Testis (tissue), 3 donors: ENCODE data around the gene NUDT22. TPM values are rescaled to one million over a fixed set of nuclear protein-coding genes. Genes with fewer than 3 reads are reported as not detected.

Source experiments
- DNase-seq: peaks from one replicate; pipeline ENCODE4 v3.0.0-alpha.2; 2019
- H3K27ac ChIP-seq, 2 donors: fragments of 200-600 bp; sonication (generic); one replicate each; pipeline ENCODE4 v1.5.1; 2019
- H3K27me3 ChIP-seq: fragments of 200-600 bp; sonication (generic); one replicate; pipeline ENCODE4 v1.5.1; 2019
- H3K36me3 ChIP-seq: fragments of 200-600 bp; sonication (generic); one replicate; pipeline ENCODE4 v1.5.1; 2017; ENCODE audit warnings: low read depth; ENCODE audit errors: missing control alignments
- H3K4me1 ChIP-seq: fragments of 200-600 bp; sonication (generic); one replicate; pipeline ENCODE4 v1.5.1; 2019
- H3K4me3 ChIP-seq, 2 donors: fragments of 200-600 bp; sonication (generic); one replicate each; pipeline ENCODE4 v1.5.1; 2017 to 2019
- H3K9me3 ChIP-seq: fragments of 200-600 bp; sonication (generic); one replicate; pipeline ENCODE4 v1.5.1; 2017
- POLR2A ChIP-seq: fragments of 450-650 bp; IDR thresholded peaks from one replicate; pipeline ENCODE4 v1.6.1; 2017; ENCODE audit warnings: antibody characterized with exemption, mild to moderate bottlenecking, moderate library complexity
- WGBS, 2 donors: methylation state at CpG; one replicate each; pipeline ENCODE4 v1.1.5; 2018; 5-methylcytosine and 5-hydroxymethylcytosine counted together
- intact Hi-C: fragments of 100-400 bp; cut with DNase I; formaldehyde crosslinking; loops from one replicate; pipeline ENCODE4 v1.15.1; 2023; ENCODE audit warnings: low total_unique reads
- polyA plus RNA-seq: library from polyadenylated mRNA; stranded (reverse); fragments of 350-450 nt; fragmentation: Illumina TruSeq; extraction: RNeasy Lipid Tissue Mini Kit (QIAGEN cat#74804); gene quantifications from one replicate; pipeline ENCODE4 v1.2.3, GENCODE V29; 2014; ENCODE audit warnings: low read depth, low replicate concordance; ENCODE audit not compliant: insufficient read depth
- total RNA-seq, 2 donors: library from RNA; depleted of rRNA; stranded (reverse); fragments of >200 nt; gene quantifications; one replicate each; pipeline ENCODE4 v1.2.3, GENCODE V29; 2016
- TF ChIP-seq, protein P1 (sequence below), 3 experiments: fragments of 450-650 bp in 2 of 3; fragments of 200-600 bp in 1 of 3; sonication (generic) in 1 of 3; IDR thresholded peaks; one replicate each; pipeline ENCODE4 v1.5.1; 2016 to 2019; ENCODE audit warnings: antibody characterized with exemption in 3 of 3, mild to moderate bottlenecking in 2 of 3, moderate library complexity in 1 of 3

Gene NUDT22
- total and polyA plus RNA-seq, 3 donors from 2014 or later, result 19.0 to 52.7 (median 50.9) TPM

DNA sequence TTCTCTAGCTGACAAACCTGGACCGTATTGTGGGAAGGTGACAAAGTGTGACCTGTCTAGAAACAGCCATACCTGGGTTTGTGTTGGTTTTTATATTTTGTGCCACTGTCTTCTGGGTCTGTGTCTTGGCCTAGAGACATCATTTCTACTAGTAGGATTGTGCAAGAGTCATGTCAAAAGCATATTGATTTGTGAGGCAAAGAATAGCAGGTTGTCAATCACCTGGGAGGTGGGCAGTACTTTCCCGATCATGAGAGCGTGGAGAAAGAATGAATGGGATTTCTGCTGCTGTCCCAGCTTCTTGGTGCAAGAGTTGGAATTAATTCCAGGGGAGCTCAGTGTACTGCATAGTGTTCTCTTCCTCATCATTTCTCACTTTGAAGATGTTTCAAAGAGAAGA, 24.5 kb upstream of the NUDT22 start:
- Histone ChIP-seq H3K4me1 (peaks cover 4% of the 10 kb centered on the region), H3K27ac (no peak overlapping the region), H3K27me3 (no peaks in the 10 kb centered on the region), H3K4me3 (no peak overlapping the region), H3K36me3 (no peaks in the 10 kb centered on the region), H3K9me3 (no peaks in the 10 kb centered on the region)
- TF ChIP-seq, protein P1, sequence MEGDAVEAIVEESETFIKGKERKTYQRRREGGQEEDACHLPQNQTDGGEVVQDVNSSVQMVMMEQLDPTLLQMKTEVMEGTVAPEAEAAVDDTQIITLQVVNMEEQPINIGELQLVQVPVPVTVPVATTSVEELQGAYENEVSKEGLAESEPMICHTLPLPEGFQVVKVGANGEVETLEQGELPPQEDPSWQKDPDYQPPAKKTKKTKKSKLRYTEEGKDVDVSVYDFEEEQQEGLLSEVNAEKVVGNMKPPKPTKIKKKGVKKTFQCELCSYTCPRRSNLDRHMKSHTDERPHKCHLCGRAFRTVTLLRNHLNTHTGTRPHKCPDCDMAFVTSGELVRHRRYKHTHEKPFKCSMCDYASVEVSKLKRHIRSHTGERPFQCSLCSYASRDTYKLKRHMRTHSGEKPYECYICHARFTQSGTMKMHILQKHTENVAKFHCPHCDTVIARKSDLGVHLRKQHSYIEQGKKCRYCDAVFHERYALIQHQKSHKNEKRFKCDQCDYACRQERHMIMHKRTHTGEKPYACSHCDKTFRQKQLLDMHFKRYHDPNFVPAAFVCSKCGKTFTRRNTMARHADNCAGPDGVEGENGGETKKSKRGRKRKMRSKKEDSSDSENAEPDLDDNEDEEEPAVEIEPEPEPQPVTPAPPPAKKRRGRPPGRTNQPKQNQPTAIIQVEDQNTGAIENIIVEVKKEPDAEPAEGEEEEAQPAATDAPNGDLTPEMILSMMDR (IDR thresholded peaks at IDR 0.05), result no peak
- no peak for TF ChIP-seq POLR2A
- intact Hi-C loops, result loop anchor here (10.0 kb wide), 1 partner anchor 93 kb away; the partner anchor contains the start of gene KCNK4
- no peak for DNase-seq
- WGBS, 2 donors, result 84 to 89% methylated on average over 3 of the region's 3 CpGs

DNA sequence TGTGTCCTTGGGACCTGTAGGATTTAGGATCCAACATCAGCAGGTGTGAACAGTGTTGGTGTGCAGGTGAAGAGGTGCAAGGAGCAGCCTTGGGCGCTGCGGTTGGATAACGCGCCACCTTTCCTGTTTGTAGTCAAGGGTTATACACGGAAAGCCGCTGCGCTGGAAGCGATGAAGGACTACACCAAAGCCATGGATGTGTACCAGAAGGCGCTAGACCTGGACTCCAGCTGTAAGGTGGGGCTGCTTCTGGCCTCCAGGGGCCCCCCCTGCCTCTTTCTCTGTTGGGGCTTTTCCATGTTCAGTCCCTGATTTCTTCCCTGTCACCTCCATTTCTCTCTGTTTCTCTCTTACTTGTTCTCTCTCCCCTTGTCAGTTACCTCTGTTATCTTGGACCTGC, 23.1 kb upstream of the NUDT22 start:
- TF ChIP-seq, protein P1 (IDR thresholded peaks at IDR 0.05), result no peak
- TF ChIP-seq POLR2A, result no peak
- no peaks in the 10 kb centered on the region for H3K9me3 ChIP-seq
- H3K4me1 ChIP-seq, result peaks cover 4% of the 10 kb centered on the region
- WGBS, 2 donors, result 93% methylated on average over 9 of the region's 9 CpGs
- no peak overlapping the region for H3K27ac ChIP-seq
- no peak for DNase-seq
- no peak overlapping the region for H3K4me3 ChIP-seq
- intact Hi-C loops, result loop anchor here (10.0 kb wide), 1 partner anchor 92 kb away; the partner anchor contains the start of gene KCNK4
- H3K36me3 ChIP-seq, result no peaks in the 10 kb centered on the region
- no peaks in the 10 kb centered on the region for H3K27me3 ChIP-seq

DNA sequence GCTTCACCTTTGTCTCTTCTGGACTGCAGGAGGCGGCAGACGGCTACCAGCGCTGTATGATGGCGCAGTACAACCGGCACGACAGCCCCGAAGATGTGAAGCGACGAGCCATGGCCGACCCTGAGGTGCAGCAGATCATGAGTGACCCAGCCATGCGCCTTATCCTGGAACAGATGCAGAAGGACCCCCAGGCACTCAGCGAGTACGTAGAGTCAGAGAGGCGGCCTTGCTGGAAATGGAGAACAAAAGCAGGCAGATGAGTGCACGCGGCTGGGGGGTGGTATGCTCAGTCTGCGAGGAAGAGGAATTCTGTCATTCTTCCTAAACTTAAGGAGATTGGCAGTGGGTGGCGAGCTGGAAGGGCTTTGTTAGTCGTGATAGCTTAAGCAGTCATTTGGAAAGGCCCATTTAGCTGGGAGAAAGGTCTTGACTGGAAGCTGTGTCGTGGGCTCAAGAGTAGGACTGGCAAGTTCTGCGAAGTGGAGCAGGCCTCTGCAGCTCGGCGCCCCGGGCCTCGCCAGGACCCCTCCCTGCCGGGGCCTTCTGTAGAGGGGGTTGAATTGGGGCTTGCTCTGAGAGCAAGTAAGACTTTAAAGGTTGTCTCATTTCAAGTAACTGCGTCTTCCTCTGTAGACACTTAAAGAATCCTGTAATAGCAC, 22.5 kb upstream of the NUDT22 start:
- Histone ChIP-seq H3K9me3 (no peaks in the 10 kb centered on the region), H3K27ac (no peak overlapping the region), H3K36me3 (no peaks in the 10 kb centered on the region), H3K4me3 (no peak overlapping the region), H3K27me3 (no peaks in the 10 kb centered on the region), H3K4me1 (peaks cover 9% of the 10 kb centered on the region)
- intact Hi-C loops, result loop anchor here (10.0 kb wide), 1 partner anchor 91 kb away; the partner anchor contains the start of gene KCNK4
- TF ChIP-seq, protein P1 (IDR thresholded peaks at IDR 0.05), result no peak
- no peak for TF ChIP-seq POLR2A
- 88% methylated on average over 27 of the region's 27 CpGs for WGBS, 2 donors
- no peak for DNase-seq

DNA sequence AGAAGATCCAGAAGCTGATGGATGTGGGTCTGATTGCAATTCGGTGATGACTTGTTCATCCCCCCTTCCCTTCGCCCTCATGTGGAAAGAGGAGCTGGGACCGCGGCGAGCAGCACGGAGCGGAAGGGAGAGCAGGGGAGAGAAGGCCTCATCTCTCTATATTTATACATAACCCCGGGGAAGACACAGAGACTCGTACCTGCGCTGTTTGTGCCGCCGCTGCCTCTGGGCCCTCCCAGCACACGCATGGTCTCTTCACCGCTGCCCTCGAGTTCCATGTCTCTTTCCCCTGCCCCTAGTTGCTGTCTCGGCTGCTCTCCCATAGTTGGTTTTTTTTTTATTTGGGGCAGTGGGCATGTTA, 22.0 kb upstream of the NUDT22 start:
- H3K9me3 ChIP-seq, result no peaks in the 10 kb centered on the region
- intact Hi-C loops, result loop anchor here (10.0 kb wide), 1 partner anchor 91 kb away; the partner anchor contains the start of gene KCNK4
- H3K4me1 ChIP-seq, result peaks cover 9% of the 10 kb centered on the region
- no peaks in the 10 kb centered on the region for H3K27me3 ChIP-seq
- H3K27ac ChIP-seq, result peak overlapping the region in 1 of 2 donors; percentile 3
- TF ChIP-seq POLR2A, result no peak
- TF ChIP-seq, protein P1 (IDR thresholded peaks at IDR 0.05), result no peak
- no peak for DNase-seq
- no peak overlapping the region for H3K4me3 ChIP-seq
- no peaks in the 10 kb centered on the region for H3K36me3 ChIP-seq
- 66 to 74% methylated on average over 16 of the region's 16 CpGs for WGBS, 2 donors
